ENCODE results near the gene FREY1. TPM values are rescaled to one million over a fixed set of nuclear protein-coding genes. Genes with fewer than 3 reads are reported as not detected.

The FREY1 gene
- total and polyA plus RNA-seq, 2 of the 8 experiments (the other 6 are each of a cell fraction or from before 2014, with no cell fraction given), result 0.32 to 1.1 TPM

DNA sequence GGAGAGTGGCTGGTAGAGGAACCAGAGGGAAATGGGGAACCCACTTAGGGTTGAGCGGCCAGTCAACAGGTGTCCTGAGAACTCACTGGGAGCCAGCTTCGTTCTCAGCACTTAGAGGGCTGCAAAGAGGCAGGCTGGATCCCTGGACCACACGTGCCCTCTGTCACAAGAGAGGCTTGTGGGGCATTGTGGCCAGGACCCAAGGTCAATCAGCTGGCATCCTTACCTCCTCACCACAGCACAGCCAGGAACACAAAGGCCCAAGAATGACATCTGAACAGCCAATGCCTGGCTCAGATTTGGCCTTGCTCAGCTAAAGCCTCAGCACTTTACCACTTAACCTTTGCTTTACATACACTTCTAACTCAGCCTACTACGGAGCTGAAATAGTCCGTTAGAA lies 14.2 kb downstream of the FREY1 start:
- no peak for TF ChIP-seq NANOG (IDR thresholded peaks at IDR 0.05; ENCODE audit: insufficient read depth, low read depth, low read length, poor library complexity, severe bottlenecking)
- no peak for TF ChIP-seq HDAC2 (IDR thresholded peaks at IDR 0.05; ENCODE audit: borderline replicate concordance in 1 of 2, low read depth in 2 of 2, low read length in 2 of 2)
- TF ChIP-seq, protein P1, sequence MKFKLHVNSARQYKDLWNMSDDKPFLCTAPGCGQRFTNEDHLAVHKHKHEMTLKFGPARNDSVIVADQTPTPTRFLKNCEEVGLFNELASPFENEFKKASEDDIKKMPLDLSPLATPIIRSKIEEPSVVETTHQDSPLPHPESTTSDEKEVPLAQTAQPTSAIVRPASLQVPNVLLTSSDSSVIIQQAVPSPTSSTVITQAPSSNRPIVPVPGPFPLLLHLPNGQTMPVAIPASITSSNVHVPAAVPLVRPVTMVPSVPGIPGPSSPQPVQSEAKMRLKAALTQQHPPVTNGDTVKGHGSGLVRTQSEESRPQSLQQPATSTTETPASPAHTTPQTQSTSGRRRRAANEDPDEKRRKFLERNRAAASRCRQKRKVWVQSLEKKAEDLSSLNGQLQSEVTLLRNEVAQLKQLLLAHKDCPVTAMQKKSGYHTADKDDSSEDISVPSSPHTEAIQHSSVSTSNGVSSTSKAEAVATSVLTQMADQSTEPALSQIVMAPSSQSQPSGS (IDR thresholded peaks at IDR 0.05; ENCODE audit: low read length), result no peak
- no peak for TF ChIP-seq MAFK (IDR thresholded peaks at IDR 0.05; ENCODE audit: low read depth, low read length)
- no peak for TF ChIP-seq BCL11A (IDR thresholded peaks at IDR 0.05; ENCODE audit: low read depth in 2 of 2, low read length in 2 of 2)
- no peak for TF ChIP-seq BRCA1 (IDR thresholded peaks at IDR 0.05; ENCODE audit: low read depth, low read length)
- no peak for TF ChIP-seq KDM1A (IDR thresholded peaks at IDR 0.05; ENCODE audit: borderline replicate concordance, low read length)
- TF ChIP-seq HDAC6 (IDR thresholded peaks at IDR 0.05; ENCODE audit: low read depth, low read length), result no peak
- no peak for TF ChIP-seq CREB1 (IDR thresholded peaks at IDR 0.05)
- no peak for TF ChIP-seq SIX5 (IDR thresholded peaks at IDR 0.05; ENCODE audit: low read depth, low read length)
- TF ChIP-seq SUZ12 (IDR thresholded peaks at IDR 0.05; ENCODE audit: low read length), result no peak
- no peak for TF ChIP-seq YY1 (IDR thresholded peaks at IDR 0.05; ENCODE audit: low read depth, low read length)
- Histone ChIP-seq H3K4me1 (replicated peaks in 1 of 4; ENCODE audit: control insufficient read depth in 3 of 4, insufficient read depth in 4 of 4, low read length in 3 of 4) (peaks cover 0 to 18% (median 15%) of the 10 kb centered on the region in 4 experiments; a peak in 6 of 7 replicates), H3K79me1 (ENCODE audit: low read depth, low read length) (no peaks in the 10 kb centered on the region; the same call in 1 of the 2 replicates), H3K4me3 (ENCODE audit: extremely low read depth in 1 of 4, insufficient read depth in 2 of 4, low read depth in 3 of 4, low read length in 4 of 4) (no peak overlapping the region), H3K79me2 (ENCODE audit: control insufficient read depth in 1 of 2, insufficient read depth in 2 of 2, low read length in 2 of 2) (no peaks in the 10 kb centered on the region; a peak in 1 of 4 replicates), H2BK15ac (ENCODE audit: low read length) (0 out of 2 replicates have a peak overlapping the region, but pooled peaks have one; percentile 61), H4K5ac (ENCODE audit: insufficient read length, low read depth, low read length) (no peak overlapping the region), H3K9me3 (ENCODE audit: insufficient read depth in 2 of 2, low read depth in 1 of 2, low read length in 1 of 2) (no peaks in the 10 kb centered on the region), H4K91ac (replicated peaks; ENCODE audit: insufficient read length, low read length) (no peak overlapping the region), H3K23ac (ENCODE audit: insufficient read length) (no peak overlapping the region), H2BK5ac (ENCODE audit: low read depth, low read length) (peak overlapping the region; percentile 66; the same call in 1 of the 2 replicates), H4K8ac (ENCODE audit: extremely low read depth, insufficient read depth, low read length) (no peak overlapping the region), H2BK120ac (replicated peaks; ENCODE audit: low read depth, low read length) (no peak overlapping the region), H3K27ac (ENCODE audit: low read depth, low read length) (0 out of 2 replicates have a peak overlapping the region, but pooled peaks have one; percentile 34), H2AFZ (ENCODE audit: low read length) (no peak overlapping the region), H3K56ac (replicated peaks; ENCODE audit: insufficient read length, low read depth, low read length) (no peak overlapping the region), H2AK5ac (ENCODE audit: low read depth, low read length) (no peak overlapping the region), H2BK20ac (ENCODE audit: low read length) (no peak overlapping the region), H3K36me3 (ENCODE audit: control insufficient read depth in 2 of 4, insufficient read depth in 4 of 4, low read length in 3 of 4) (no peaks in the 10 kb centered on the region), H3K18ac (ENCODE audit: extremely low read depth, low read length) (peak overlapping the region; percentile 19; the same call in 1 of the 2 replicates), H3K4ac (replicated peaks; ENCODE audit: insufficient read length, low read depth, low read length) (no peak overlapping the region), H3K14ac (ENCODE audit: insufficient read length) (no peak overlapping the region), H3K23me2 (ENCODE audit: low read depth, low read length) (no peaks in the 10 kb centered on the region), H3K4me2 (ENCODE audit: insufficient read depth in 1 of 2, low read depth in 2 of 2, low read length in 2 of 2) (no peak overlapping the region), H2BK12ac (ENCODE audit: low read depth, low read length) (no peak overlapping the region), H3K9ac (replicated peaks in 1 of 4; ENCODE audit: extremely low read depth in 1 of 4, low read depth in 3 of 4, low read length in 3 of 4) (0 out of 7 replicates have a peak overlapping the region, but pooled peaks of 1 of the 4 experiments have one; percentile 12), H4K20me1 (replicated peaks in 1 of 2; ENCODE audit: control insufficient read depth in 1 of 2, insufficient read depth in 2 of 2, low read length in 2 of 2) (peaks cover 0 to 9% of the 10 kb centered on the region in 2 experiments), H3K27me3 (replicated peaks in 1 of 4; ENCODE audit: control insufficient read depth in 3 of 4, extremely low read depth in 1 of 4, insufficient read depth in 3 of 4, low read length in 3 of 4) (no peaks in the 10 kb centered on the region)
- FAIRE-seq (no peak), DNase-seq (ENCODE audit: low read depth in 1 of 2, low spot score in 2 of 2) (no peak)
- 80% methylated on average over 5 of the region's 5 CpGs; no CpG with 5 or more reads in 1 of the 2 experiments for WGBS, 2 experiments (ENCODE audit: extremely low coverage in 1 of 2, insufficient coverage in 1 of 2, insufficient read length in 1 of 2, insufficient replicate concordance in 2 of 2, low coverage in 1 of 2, low lambda C conversion rate in 2 of 2, missing lambda C conversion rate in 1 of 2)
- ChIA-PET CTCF (ENCODE audit: partially characterized antibody) (interaction anchor here (0.8 to 7.7 kb wide), 8 partner anchors 9 to 114 kb away, joined by 3 to 69 read pairs (median 4); partner anchors contain the start of gene CRY2), POLR2A (ENCODE audit: partially characterized antibody) (interaction anchor here (0.8 to 1.2 kb wide), 2 partner anchors 8 to 10 kb away, joined by 3 read pairs; no protein-coding TSS in a partner anchor)
